NB4 (cell line): ENCODE measurements around the gene ABCB8.

Experiments used
- DNase-seq: peaks from one replicate; pipeline ENCODE4 v3.0.0; 2010; ENCODE audit warnings: low read depth
- H3K4me3 ChIP-seq: one replicate; pipeline ENCODE4 v1.5.1; 2011; ENCODE audit warnings: mild to moderate bottlenecking, low read depth, low read length, moderate library complexity
- CTCF ChIP-seq: IDR thresholded peaks from one replicate; pipeline ENCODE4 v1.5.1; 2012; ENCODE audit warnings: low read depth, low read length
- MAX ChIP-seq: IDR thresholded peaks from 2 replicates; pipeline ENCODE4 v1.6.1; 2011; ENCODE audit warnings: low read depth, low read length
- MYC ChIP-seq: IDR thresholded peaks from 2 replicates; pipeline ENCODE4 v1.6.1; 2011; ENCODE audit warnings: low read depth, low read length
- POLR2A ChIP-seq: IDR thresholded peaks from 2 replicates; pipeline ENCODE4 v1.6.1; 2011; ENCODE audit warnings: mild to moderate bottlenecking; ENCODE audit not compliant: insufficient read length; ENCODE audit errors: extremely low read depth

ABCB8 gene

GRCh38 chr7:151063212-151063561, 34.9 kb downstream of the ABCB8 start:
- no peak for DNase-seq
- H3K4me3 ChIP-seq: no peak overlapping the region
- TF ChIP-seq POLR2A: no peak
- TF ChIP-seq MAX: no peak

GRCh38 chr7:151064454-151064853, 36.2 kb downstream of the ABCB8 start:
- no peak overlapping the region for H3K4me3 ChIP-seq
- no peak for DNase-seq
- TF ChIP-seq CTCF: no peak
- no peak for TF ChIP-seq POLR2A
- TF ChIP-seq MYC: no peak
- TF ChIP-seq MAX: no peak

- no peak for DNase-seq
- TF ChIP-seq CTCF: no peak
- no peak for TF ChIP-seq POLR2A
- TF ChIP-seq MAX: no peak
- no peak for TF ChIP-seq MYC
- H3K4me3 ChIP-seq: no peak overlapping the region
Observed at GRCh38 chr7:151064993-151065392, 36.7 kb downstream of the ABCB8 start.

GRCh38 chr7:151065516-151065915, 37.3 kb downstream of the ABCB8 start:
- H3K4me3 ChIP-seq: no peak overlapping the region
- no peak for DNase-seq
- TF ChIP-seq MAX (no peak), POLR2A (no peak), MYC (no peak), CTCF (no peak)

- no peak for DNase-seq
- TF ChIP-seq POLR2A (no peak), CTCF (no peak), MAX (no peak), MYC (no peak)
- no peak overlapping the region for H3K4me3 ChIP-seq
Observed at GRCh38 chr7:151066273-151066974, 38.2 kb downstream of the ABCB8 start.

- no peak overlapping the region for H3K4me3 ChIP-seq
- DNase-seq: no peak
- TF ChIP-seq CTCF (no peak), MYC (no peak), MAX (no peak), POLR2A (no peak)
Observed at GRCh38 chr7:151068069-151068773, 40.0 kb downstream of the ABCB8 start.
